K562 (cell line): Measurements from ENCODE around the gene SGK1. TPM values are rescaled to one million over a fixed set of nuclear protein-coding genes. Genes with fewer than 3 reads are reported as not detected.

Experiments used
- ATAC-seq: fragments of 200-7000 bp; cut with Tn5 transposase; 3 replicates; pipeline ENCODE4 v1.9.1; 2020; ENCODE audit warnings: moderate library complexity
- BruUV-seq: library from RNA; stranded (reverse); fragments of 400-500 nt; replicated peaks from 2 replicates; lab custom pipeline; 2021; lab: Mats Ljungman, UMichigan
- CTCF ChIA-PET: fragments of 300-600 bp; formaldehyde crosslinking; extraction: SDS; loops from one replicate; lab custom pipeline; 2021; ENCODE audit warnings: low intra/inter-chr PET ratio; lab: Yijun Ruan, JAX
- POLR2A ChIA-PET: fragments of 300-600, 350-650 bp; sonication (Branson Sonifier 250); formaldehyde crosslinking; extraction: SDS; loops from one replicate; lab custom pipeline; 2021; ENCODE audit warnings: antibody characterized with exemption, inconsistent platforms; lab: Yijun Ruan, JAX
- DNase-seq, 4 experiments: peaks; one replicate each; pipeline versions ENCODE4 v3.0.0 to v3.0.0-alpha.2; 2011 to 2018; ENCODE audit warnings: low spot score in 3 of 4, mixed read lengths in 3 of 4; ENCODE audit errors: extremely low read depth in 1 of 4
- FAIRE-seq: peaks from 2 replicates; lab custom pipeline; 2011; peaks lifted over from hg19 to GRCh38; lab: Jason Lieb, UNC
- H2AFZ ChIP-seq: 2 replicates; pipeline ENCODE4 v1.6.0; 2011; ENCODE audit warnings: low read depth, low read length, control low read depth, inconsistent platforms
- H3K27ac ChIP-seq: fragments of 200-600 bp; 3 replicates; pipeline ENCODE4 v1.8.0; 2011; ENCODE audit warnings: low read depth, mild to moderate bottlenecking, control low read depth, inconsistent platforms, low read length, moderate library complexity, mixed read lengths; ENCODE audit errors: extremely low read depth
- H3K27me3 ChIP-seq, 2 experiments: fragments of 300-600 bp in 1 of 2; 2 replicates in 1 of 2; 3 replicates in 1 of 2; pipeline versions ENCODE4 v1.6.0 to v1.8.0; 2011; ENCODE audit warnings: inconsistent platforms in 2 of 2, low read length in 2 of 2, mild to moderate bottlenecking in 1 of 2, mixed read lengths in 1 of 2, moderate library complexity in 1 of 2; ENCODE audit not compliant: control insufficient read depth in 2 of 2, insufficient read depth in 2 of 2
- H3K36me3 ChIP-seq: fragments of 300-600 bp; 3 replicates; pipeline ENCODE4 v1.8.0; 2011; ENCODE audit warnings: mild to moderate bottlenecking, low read length, inconsistent platforms; ENCODE audit not compliant: control insufficient read depth, insufficient read depth
- H3K4me1 ChIP-seq, 2 experiments: fragments of 200-600 bp in 1 of 2; replicated peaks in 1 of 2; 2 replicates in 1 of 2; 3 replicates in 1 of 2; pipeline versions ENCODE4 v1.5.1 to v1.8.0; 2011; ENCODE audit warnings: inconsistent platforms in 2 of 2, low read length in 2 of 2, mild to moderate bottlenecking in 1 of 2, mixed read lengths in 1 of 2, moderate library complexity in 1 of 2; ENCODE audit not compliant: control insufficient read depth in 2 of 2, insufficient read depth in 2 of 2
- H3K4me2 ChIP-seq: 2 replicates; pipeline ENCODE4 v1.6.1; 2011; ENCODE audit warnings: low read length, control low read depth, inconsistent platforms, mixed read lengths; ENCODE audit not compliant: insufficient read depth
- H3K4me3 ChIP-seq: fragments of 200-600 bp; sonication (generic), shearing (Covaris generic); 2 replicates; pipeline ENCODE4 v1.5.1; 2016; ENCODE audit warnings: control low read depth, inconsistent platforms
- H3K79me2 ChIP-seq: fragments of 200-600 bp; 3 replicates; pipeline ENCODE4 v1.8.0; 2011; ENCODE audit warnings: low read length, inconsistent platforms; ENCODE audit not compliant: control insufficient read depth, insufficient read depth
- H3K9ac ChIP-seq, 2 experiments: 2 replicates each; pipeline versions ENCODE4 v1.6.0 to v1.6.1; 2011; ENCODE audit warnings: low read depth in 2 of 2, low read length in 2 of 2, control low read depth in 1 of 2, inconsistent platforms in 1 of 2, mild to moderate bottlenecking in 1 of 2, mixed read lengths in 1 of 2; ENCODE audit not compliant: insufficient read depth in 1 of 2
- H3K9me1 ChIP-seq: one replicate; pipeline ENCODE4 v1.6.0; 2011; ENCODE audit warnings: inconsistent platforms, mild to moderate bottlenecking, low read length, moderate library complexity; ENCODE audit not compliant: control insufficient read depth, insufficient read depth
- H3K9me3 ChIP-seq: replicated peaks from 2 replicates; pipeline ENCODE4 v1.5.1; 2011; ENCODE audit warnings: low read depth, low read length, inconsistent platforms; ENCODE audit not compliant: control insufficient read depth, insufficient read depth
- H4K20me1 ChIP-seq: replicated peaks from 2 replicates; pipeline ENCODE4 v1.6.1; 2011; ENCODE audit warnings: low read length, inconsistent platforms, mixed read lengths; ENCODE audit not compliant: control insufficient read depth, insufficient read depth
- WGBS: fragments of 100-300 bp; shearing (Covaris generic); methylation state at CpG from one replicate; pipeline ENCODE4 v1.1.6; 2016; ENCODE audit warnings: low coverage, mixed read lengths; ENCODE audit not compliant: insufficient coverage; ENCODE audit errors: missing lambda C conversion rate; 5-methylcytosine and 5-hydroxymethylcytosine counted together
- in situ Hi-C: fragments of 300-500 bp; cut with MboI; formaldehyde crosslinking; loops from 4 replicates; pipeline ENCODE4 v1.15.0; 2018; ENCODE audit warnings: inconsistent platforms, mixed read lengths
- intact Hi-C: fragments of 100-400 bp; cut with micrococcal nuclease; formaldehyde crosslinking; loops from 2 replicates; pipeline ENCODE4 v1.14.2; 2022
- polyA plus RNA-seq, 8 experiments: library from polyadenylated mRNA; depleted of rRNA in 4 of 8; stranded (reverse) in 5 of 8; unstranded in 3 of 8; fragments of >200 nt; fragmentation: Nextera tagmentation in 2 of 8; fragmentation: Illumina TruSeq in 1 of 8; extraction: Ambion mirVana in 2 of 8; extraction: Trizol in 1 of 8; gene quantifications; 2 replicates each; pipeline versions ENCODE4 v1.2.1 to v1.2.3, GENCODE V29; 2011 to 2014; ENCODE audit warnings: inconsistent platforms in 1 of 8, missing spikeins in 1 of 8
- total RNA-seq, 7 experiments: library from RNA; depleted of rRNA in 6 of 7; stranded (reverse); fragments of >200 nt in 6 of 7; fragmentation: Illumina TruSeq in 2 of 7; extraction: Trizol in 2 of 7; gene quantifications; 2 replicates each; pipeline versions ENCODE4 v1.2.1 to v1.2.3, GENCODE V29; 2011 to 2021; ENCODE audit warnings: low replicate concordance in 1 of 7
- TF ChIP-seq, protein P1 (sequence below): sonication (generic); formaldehyde crosslinking; IDR thresholded peaks from 2 replicates; pipeline ENCODE4 v1.8.0; 2022; ENCODE audit warnings: mild to moderate bottlenecking, missing genetic modification reagents
- TF ChIP-seq, protein P2 (sequence below), 2 experiments: fragments of 450-650 bp in 1 of 2; sonication (generic) in 1 of 2; formaldehyde crosslinking in 1 of 2; IDR thresholded peaks; 2 replicates each; pipeline versions ENCODE4 v1.7.1 to v1.9.0; 2016 to 2022; ENCODE audit warnings: inconsistent platforms in 1 of 2, mild to moderate bottlenecking in 1 of 2, missing genetic modification reagents in 1 of 2
- TF ChIP-seq, protein P3 (sequence below): fragments of 450-650 bp; IDR thresholded peaks from 2 replicates; pipeline ENCODE4 v1.6.1; 2016

Gene SGK1
- total and polyA plus RNA-seq, 9 of the 15 experiments (the other 6 are each of a cell fraction or from before 2014, with no cell fraction given), result 3.5 to 7.2 (median 3.9) TPM

DNA sequence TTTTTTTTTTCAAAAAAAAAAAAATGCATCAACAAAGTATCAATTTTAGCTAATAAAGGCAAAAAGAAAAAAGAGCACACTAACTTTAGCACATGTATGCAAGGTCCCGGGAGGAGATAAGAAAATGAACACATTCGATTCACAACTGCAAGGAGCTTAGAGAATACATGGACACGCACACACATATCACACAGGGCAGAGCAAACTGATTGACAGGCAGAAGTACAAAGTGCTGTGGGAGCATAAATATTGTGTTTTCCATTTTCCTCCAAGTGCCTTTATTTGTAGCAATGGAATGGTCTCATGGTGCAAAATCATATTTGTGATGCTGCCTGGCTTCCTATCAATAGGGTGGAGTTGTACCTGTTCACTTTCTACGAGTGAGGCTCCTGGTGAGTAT lies 63.8 kb downstream of the SGK1 start:
- H3K9ac ChIP-seq, result no peak overlapping the region
- POLR2A ChIA-PET, result interaction anchor here (0.7 kb wide), 1 partner anchor 32 kb away, joined by 3 read pairs; no protein-coding TSS in a partner anchor

More for the DNA sequence above, 63.8 kb downstream of the SGK1 start:
- Histone ChIP-seq H3K27ac (no peak overlapping the region), H3K4me3 (no peak overlapping the region), H3K9me1 (no peaks in the 10 kb centered on the region), H3K9me3 (no peaks in the 10 kb centered on the region), H4K20me1 (no peaks in the 10 kb centered on the region), H2AFZ (peak overlapping the region; percentile 52), H3K4me2 (no peak overlapping the region), H3K4me1 (peaks cover 0 to 4% of the 10 kb centered on the region in 2 experiments; a peak in 1 of 5 replicates), H3K27me3 (no peaks in the 10 kb centered on the region), H3K36me3 (no peaks in the 10 kb centered on the region), H3K79me2 (no peaks in the 10 kb centered on the region)
- intact Hi-C loops (loop anchor here (5.0 kb wide), 1 partner anchor 57 kb away; no protein-coding TSS in a partner anchor), in situ Hi-C loops (no loop called here)
- FAIRE-seq, result no peak
- BruUV-seq, result no TSS peak
- no peak for DNase-seq
- CTCF ChIA-PET, result no interaction called here
- 61% methylated on average over 4 of the region's 4 CpGs for WGBS
- TF ChIP-seq, protein P1, sequence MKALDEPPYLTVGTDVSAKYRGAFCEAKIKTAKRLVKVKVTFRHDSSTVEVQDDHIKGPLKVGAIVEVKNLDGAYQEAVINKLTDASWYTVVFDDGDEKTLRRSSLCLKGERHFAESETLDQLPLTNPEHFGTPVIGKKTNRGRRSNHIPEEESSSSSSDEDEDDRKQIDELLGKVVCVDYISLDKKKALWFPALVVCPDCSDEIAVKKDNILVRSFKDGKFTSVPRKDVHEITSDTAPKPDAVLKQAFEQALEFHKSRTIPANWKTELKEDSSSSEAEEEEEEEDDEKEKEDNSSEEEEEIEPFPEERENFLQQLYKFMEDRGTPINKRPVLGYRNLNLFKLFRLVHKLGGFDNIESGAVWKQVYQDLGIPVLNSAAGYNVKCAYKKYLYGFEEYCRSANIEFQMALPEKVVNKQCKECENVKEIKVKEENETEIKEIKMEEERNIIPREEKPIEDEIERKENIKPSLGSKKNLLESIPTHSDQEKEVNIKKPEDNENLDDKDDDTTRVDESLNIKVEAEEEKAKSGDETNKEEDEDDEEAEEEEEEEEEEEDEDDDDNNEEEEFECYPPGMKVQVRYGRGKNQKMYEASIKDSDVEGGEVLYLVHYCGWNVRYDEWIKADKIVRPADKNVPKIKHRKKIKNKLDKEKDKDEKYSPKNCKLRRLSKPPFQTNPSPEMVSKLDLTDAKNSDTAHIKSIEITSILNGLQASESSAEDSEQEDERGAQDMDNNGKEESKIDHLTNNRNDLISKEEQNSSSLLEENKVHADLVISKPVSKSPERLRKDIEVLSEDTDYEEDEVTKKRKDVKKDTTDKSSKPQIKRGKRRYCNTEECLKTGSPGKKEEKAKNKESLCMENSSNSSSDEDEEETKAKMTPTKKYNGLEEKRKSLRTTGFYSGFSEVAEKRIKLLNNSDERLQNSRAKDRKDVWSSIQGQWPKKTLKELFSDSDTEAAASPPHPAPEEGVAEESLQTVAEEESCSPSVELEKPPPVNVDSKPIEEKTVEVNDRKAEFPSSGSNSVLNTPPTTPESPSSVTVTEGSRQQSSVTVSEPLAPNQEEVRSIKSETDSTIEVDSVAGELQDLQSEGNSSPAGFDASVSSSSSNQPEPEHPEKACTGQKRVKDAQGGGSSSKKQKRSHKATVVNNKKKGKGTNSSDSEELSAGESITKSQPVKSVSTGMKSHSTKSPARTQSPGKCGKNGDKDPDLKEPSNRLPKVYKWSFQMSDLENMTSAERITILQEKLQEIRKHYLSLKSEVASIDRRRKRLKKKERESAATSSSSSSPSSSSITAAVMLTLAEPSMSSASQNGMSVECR (CRISPR knock-in tag), result no peak
- TF ChIP-seq, protein P2, sequence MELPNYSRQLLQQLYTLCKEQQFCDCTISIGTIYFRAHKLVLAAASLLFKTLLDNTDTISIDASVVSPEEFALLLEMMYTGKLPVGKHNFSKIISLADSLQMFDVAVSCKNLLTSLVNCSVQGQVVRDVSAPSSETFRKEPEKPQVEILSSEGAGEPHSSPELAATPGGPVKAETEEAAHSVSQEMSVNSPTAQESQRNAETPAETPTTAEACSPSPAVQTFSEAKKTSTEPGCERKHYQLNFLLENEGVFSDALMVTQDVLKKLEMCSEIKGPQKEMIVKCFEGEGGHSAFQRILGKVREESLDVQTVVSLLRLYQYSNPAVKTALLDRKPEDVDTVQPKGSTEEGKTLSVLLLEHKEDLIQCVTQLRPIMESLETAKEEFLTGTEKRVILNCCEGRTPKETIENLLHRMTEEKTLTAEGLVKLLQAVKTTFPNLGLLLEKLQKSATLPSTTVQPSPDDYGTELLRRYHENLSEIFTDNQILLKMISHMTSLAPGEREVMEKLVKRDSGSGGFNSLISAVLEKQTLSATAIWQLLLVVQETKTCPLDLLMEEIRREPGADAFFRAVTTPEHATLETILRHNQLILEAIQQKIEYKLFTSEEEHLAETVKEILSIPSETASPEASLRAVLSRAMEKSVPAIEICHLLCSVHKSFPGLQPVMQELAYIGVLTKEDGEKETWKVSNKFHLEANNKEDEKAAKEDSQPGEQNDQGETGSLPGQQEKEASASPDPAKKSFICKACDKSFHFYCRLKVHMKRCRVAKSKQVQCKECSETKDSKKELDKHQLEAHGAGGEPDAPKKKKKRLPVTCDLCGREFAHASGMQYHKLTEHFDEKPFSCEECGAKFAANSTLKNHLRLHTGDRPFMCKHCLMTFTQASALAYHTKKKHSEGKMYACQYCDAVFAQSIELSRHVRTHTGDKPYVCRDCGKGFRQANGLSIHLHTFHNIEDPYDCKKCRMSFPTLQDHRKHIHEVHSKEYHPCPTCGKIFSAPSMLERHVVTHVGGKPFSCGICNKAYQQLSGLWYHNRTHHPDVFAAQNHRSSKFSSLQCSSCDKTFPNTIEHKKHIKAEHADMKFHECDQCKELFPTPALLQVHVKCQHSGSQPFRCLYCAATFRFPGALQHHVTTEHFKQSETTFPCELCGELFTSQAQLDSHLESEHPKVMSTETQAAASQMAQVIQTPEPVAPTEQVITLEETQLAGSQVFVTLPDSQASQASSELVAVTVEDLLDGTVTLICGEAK (IDR thresholded peaks at IDR 0.05), result 0 out of 2 replicates have a peak, but pooled peaks have one; percentile 43
- TF ChIP-seq, protein P2 (CRISPR knock-in tag; IDR thresholded peaks at IDR 0.05), result no peak
- TF ChIP-seq, protein P3, sequence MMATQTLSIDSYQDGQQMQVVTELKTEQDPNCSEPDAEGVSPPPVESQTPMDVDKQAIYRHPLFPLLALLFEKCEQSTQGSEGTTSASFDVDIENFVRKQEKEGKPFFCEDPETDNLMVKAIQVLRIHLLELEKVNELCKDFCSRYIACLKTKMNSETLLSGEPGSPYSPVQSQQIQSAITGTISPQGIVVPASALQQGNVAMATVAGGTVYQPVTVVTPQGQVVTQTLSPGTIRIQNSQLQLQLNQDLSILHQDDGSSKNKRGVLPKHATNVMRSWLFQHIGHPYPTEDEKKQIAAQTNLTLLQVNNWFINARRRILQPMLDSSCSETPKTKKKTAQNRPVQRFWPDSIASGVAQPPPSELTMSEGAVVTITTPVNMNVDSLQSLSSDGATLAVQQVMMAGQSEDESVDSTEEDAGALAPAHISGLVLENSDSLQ, result peak; percentile 89
- ATAC-seq, result peak; percentile 40; the same call in 2 of the 3 replicates
